GM19043 (cell line): ENCODE measurements around the gene CNOT1.
"Not testable (repeated sequence)": the region's sequence is repeated elsewhere in the genome, so short reads cannot be mapped to it uniquely, and the experiment has no call there.

ENCODE experiments used
- ATAC-seq: cut with Tn5 transposase; IDR thresholded peaks from one replicate; pipeline ENCODE4 v1.9.1; 2021; ENCODE audit warnings: low read depth; ENCODE audit not compliant: unreplicated experiment

Gene CNOT1

DNA sequence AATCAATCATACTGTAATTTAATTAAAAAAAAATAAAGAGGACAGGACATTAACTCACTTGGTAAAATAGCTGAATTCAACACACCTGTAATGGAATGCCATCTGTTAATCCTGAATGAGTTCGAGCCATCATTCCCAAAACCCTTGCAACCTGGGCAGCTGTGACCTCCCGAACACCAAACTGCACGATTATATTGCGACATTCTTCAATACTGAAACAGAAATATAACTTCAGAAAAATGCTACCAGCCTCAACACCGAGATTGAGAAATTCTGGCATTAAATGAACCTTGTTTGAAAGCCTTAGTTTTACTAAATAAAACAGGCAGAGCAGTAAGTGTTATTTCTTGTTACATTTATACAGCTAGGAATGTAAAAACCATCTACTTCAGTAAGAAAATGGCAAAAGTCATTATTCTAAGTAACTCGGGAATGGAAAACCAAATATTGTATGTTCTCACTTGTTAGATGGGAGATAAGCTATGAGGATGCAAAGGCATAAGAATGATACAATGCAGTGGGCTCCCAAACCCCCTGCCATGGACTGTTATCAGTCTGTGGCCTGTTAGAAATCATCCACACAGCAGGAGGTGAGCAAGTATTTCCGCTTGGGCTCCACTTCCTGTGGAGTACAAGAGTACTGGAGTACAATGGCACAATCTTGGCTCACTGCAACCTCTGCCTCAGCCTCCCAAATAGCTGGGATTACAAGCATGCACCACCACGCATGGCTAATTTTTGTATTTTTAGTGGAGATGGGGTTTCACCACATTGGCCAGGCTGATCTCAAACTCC is 46.5 kb downstream of the CNOT1 start:
- ATAC-seq, result no peak

DNA sequence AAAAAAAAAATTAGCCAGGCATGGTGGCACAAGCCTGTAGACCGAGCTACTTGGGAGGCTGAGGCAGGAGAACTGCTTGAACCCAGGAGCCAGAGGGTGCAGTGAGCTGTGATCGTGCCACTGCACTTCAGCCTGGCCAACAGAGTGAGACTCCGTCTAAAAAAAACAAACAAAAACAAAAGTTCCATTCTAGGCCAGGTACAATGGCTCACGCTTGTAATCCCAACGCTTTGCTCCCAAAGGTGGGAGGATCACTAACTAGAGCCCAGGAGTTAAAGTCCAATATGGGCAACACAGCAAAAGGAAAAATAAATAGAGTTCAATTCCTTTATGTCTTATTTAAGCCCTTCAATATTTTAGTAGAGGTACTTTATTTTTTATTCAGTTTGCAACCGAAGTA is 47.5 kb downstream of the CNOT1 start:
- no peak for ATAC-seq

DNA sequence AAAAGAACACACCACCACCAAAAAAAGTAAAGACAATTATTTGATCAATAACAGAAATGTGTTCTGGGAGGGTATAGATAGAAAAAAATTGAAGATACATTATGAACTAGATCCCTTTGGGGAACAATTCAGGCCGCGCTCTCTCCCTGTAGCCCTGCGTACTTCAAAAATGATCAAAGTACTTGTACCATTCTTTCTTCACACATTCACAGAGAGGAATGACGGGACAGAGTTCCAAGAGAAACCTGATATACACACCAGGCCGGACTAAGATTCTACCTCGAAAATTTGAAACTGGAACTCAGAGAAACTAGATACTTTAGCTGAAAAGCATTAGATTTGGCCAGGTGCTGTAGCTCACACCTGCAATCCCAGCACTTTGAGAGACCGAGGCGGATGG is 50.0 kb downstream of the CNOT1 start:
- no peak for ATAC-seq

DNA sequence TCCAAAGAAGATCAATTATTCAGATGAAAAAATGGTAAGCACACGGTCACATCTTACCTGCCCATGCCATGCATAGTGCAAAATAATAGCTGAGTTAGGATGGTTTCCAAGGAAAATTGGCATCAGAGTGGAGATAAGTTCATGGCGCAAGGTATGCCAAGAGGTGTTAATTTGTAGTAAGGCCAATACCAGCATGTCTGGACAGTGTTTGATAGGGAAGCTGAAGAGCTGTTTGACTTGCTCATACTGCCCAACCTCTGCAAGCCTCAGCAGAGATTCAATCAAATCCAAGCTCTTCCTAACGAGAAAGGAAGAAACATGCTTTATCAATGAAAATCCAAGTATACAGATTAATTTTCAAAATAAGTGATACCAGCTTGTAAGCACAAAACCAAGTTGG is 51.0 kb downstream of the CNOT1 start:
- no peak for ATAC-seq

DNA sequence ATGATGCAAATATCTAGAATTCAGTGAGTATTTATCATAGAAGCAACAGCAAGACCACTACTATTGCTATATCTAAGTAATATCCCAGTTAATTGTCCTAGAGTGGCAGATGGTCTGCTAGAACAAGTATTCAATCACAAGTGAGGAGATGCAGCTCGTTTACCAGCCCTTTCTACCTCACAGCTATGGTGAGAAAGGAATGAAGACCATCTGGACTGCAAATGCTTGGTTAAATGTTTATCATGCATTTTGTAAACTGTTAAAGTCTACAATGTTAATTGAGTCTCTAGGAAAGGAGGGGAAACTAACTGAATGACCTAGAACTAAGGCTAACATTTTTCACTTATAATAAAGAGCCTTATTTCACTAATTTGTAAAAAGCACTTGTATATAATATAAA is 52.5 kb downstream of the CNOT1 start:
- no peak for ATAC-seq

DNA sequence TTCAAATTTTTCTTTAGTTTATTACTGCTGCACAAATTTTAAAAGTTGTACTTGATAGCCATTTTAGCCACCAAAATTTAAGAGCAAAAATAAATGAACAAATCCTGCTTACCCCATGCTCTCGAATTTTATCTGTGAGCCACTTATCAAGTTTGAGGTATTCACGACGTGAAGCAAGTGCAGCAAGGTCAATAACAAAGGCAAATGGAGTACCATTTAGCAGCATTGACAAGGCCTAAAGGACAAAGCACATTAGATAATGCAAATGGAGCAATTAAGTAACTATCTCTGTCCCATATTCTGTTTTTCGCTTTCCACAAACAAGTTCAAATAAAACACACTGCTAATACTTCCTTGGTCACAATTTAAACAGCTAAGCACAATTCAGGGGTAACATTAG is 54.7 kb downstream of the CNOT1 start:
- ATAC-seq, result no peak

DNA sequence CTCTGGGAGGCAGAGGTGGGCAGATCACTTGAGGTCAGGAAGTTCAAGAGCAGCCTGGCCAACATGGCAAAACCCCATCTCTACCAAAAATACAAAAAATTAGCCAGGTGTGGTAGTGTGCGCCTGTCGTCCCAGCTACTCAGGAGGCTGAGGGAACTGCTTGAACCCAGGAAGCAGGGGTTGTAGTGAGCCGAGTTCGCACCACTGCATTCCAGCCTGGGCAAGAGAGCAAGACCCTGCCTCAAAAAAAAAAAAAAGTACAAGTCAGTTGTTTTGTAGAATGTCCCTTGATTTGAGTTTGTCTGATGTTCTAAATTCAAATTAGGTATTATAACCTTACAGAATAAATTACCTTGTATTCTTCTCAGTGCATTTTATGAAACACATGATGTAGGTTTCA is 63.9 kb downstream of the CNOT1 start:
- not testable (repeated sequence) for ATAC-seq

DNA sequence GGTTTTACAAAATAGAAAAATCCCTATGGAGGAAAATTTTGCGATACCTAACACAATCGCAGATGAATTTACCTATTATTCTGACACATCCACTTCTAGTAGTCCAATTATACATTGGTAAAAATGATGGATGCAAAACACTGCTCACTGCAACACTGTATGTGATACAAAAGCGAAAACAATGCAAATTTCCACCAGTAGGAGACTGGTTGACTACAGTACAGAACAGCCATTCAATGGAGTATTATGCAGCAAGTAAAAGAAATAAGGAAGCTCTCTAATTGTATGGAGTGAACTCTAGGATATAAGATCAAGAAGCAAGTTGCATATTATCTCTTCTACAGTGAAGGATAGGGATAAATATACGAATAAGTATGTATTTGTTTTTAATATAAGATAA is 65.9 kb downstream of the CNOT1 start:
- ATAC-seq, result no peak

DNA sequence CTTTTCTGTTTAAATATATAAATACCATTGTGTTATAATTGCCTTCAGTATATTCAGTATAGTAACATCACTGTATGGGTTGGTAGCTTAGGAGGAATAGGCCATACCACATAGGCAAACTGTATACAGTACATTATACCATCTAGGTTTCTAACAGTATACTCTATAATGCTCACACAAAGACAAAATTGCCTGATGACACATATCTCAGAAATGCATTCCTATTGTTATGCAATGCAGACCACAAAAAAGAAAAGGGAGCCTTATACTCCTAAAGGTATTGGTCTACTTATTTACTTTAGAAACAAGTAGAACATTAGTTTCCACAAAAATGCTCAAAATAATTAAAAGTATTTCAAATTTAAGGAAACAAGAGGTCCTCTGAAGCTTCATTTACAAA is 66.4 kb downstream of the CNOT1 start:
- no peak for ATAC-seq

DNA sequence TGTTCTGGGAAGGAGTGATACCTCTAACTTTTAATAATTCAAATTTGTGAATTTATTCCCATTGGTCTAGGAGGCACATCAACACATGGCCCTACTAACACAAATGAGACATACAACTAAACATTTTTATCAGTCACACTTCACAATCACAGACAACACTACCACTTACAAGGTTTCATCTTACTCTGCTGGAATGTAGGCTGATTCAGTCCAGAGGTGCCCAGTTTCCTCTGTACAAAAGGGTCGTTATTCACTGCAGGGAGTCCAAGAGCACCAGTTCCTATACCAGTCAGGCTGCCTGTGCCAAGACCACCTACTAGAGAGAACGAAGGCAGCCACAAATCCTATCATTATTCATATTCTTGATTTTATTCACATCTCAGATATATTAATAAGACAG is 72.9 kb downstream of the CNOT1 start:
- no peak for ATAC-seq

DNA sequence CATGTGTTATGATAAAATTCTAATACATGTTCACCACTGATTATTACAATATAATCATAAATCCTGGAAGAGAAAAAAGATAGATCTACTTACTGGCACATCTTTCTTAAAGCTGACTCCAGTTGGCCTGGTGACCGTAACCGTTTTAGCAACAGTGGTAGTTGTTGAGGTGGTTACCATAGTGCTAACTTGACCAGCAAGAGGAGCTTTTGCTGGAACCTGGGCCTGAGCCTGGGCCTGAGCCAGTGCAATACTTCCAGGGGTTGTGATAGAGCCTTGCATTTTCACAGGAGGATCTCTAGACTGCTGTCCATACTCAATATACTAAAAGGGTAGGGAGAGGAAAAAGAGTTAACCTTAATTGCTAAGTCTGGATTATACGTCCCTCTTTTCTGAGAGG is 78.1 kb downstream of the CNOT1 start:
- ATAC-seq, result no peak

DNA sequence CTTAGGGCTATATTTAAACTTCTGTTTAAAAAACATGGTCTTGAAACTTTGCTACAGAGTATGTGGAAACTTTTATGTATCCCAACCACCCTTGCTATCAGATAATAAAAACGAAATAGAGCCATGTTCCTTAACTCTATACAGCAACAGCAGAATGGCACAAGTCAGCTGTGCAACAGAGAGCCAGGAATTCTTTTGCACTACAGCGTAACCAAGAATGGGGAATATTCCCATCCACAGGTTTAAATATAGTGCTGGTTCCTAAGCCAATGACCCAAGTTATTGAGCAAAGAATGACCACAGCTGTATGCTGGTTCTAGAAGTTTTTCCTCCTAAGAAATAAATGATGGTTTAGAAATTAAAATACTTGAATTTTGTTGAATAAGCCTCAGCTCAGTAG is 81.2 kb downstream of the CNOT1 start:
- ATAC-seq, result no peak

DNA sequence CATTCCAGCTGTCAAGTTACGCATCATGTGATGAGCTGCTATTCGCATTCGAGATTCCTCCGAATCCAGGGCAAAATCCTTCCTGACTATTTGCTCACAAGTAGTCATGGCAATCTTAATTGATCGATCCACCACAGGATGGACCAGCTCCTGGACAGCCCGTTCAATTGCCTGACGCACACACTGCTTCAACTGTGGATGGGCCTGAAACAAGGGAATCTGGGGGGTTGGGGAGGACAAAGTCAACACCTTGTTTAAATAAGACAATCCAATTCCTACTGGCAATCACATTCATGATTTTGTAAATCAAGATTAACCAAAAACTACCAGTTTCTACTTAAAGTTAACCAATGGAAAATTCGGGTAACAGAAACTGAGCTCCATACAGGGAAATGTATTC is 85.9 kb downstream of the CNOT1 start:
- ATAC-seq, result no peak

DNA sequence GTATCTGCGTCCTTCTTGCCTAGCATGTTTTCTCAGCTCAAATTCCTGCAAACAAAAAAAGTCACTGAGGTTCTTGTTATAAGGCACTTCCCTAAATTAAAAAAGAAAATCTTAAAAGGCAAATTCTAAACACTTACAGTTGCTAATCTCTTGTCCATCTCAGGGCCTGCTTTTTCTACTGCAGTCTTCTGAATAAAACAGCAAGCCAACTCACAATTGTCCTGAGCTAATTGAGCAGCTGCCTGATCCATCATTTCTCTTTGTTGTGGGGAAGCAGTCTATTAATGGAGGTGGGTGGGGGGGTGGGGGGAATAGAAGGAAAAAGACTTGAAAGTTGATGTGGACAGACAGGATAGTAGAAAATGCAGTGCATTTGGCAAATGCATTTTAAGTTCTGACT is 87.3 kb downstream of the CNOT1 start:
- ATAC-seq, result no peak

DNA sequence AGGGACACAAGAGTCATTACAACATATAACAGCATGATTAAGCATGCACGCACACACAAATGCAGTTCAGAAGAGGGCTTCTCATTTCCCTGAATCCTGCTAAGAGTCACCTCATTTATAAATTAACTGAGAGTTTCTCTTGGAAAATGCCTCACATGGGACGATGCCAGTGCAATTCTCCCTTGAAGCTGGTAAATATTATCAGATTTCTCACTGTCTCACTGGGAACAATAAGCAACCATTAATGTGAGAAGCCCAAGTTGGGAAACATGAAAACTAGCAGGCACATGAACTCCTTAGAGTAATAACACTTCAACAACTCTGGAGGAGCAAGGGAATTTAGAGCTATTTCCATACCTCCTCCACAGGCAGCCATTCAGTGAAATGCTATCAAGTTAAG is 87.9 kb downstream of the CNOT1 start:
- no peak for ATAC-seq

DNA sequence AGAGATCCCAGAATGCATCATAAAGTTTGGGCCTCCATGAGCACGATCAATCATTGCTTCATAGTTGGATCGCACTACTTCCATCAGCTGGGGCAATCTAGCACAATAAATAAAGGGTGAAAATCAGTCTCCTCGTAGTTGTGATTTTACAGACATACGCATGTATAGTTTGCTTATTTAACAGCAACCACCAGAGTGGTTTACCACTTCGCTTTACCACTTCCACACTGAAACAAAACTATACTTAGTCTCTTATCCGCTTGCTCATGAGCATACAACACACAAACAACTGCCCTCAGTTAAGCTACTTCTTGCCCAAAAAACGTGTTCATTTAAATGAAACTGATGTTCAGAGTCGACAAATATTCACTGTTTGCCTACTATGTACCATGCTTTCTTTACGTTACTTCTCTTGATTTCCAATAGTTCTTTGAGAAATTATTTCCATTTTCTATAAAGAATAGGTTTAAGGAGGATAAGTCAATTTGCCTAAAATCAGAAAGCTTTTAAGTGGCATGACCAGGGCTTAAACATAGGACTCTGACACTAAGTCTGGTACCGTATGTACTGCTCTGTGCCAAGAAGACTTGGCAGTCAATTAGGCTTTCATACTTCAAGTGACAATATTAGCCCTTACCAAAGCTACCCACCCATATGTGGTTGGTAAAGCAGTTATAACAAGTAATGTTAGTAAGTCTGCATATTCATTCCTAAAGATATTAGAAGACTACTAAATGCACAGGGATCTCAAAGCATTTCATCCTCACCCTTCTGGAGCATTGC is 92.3 kb downstream of the CNOT1 start:
- ATAC-seq, result no peak

DNA sequence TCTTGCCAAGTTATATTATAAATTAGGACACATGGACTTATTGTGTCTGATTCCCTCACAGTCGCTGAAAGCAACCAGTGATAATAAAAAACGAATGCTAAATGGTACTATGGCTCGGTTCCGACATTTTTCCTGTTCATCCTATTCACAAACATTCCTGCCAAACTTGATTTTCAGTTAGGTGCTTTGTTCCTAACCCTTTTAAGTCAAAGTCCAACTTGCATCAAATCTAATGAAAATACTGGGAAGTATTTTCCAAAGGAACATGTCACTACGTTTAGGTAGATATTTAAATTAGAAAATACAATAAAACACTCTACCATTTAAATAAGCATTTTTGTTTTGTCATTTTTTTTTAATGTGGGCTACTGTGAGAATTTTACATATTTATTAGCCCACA is 93.3 kb downstream of the CNOT1 start:
- ATAC-seq, result no peak

DNA sequence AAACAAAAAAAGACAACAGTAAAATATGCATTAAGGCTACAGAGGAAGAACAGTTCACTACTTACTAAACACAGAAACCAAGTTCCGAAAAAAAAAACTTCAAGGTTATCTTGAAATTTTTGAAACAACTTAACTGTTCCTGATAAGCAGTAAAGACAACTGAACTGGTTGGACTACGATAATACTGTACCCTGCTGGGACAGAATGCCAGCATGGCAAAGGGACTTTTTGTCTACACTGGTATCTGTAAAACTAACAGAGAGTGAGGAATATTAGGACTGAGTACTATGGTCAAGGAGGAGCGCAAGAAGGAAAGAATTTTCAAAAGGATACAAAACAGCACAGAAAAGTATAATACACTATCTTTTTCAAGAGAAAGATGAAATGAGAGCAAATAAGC is 94.5 kb downstream of the CNOT1 start:
- ATAC-seq, result no peak

DNA sequence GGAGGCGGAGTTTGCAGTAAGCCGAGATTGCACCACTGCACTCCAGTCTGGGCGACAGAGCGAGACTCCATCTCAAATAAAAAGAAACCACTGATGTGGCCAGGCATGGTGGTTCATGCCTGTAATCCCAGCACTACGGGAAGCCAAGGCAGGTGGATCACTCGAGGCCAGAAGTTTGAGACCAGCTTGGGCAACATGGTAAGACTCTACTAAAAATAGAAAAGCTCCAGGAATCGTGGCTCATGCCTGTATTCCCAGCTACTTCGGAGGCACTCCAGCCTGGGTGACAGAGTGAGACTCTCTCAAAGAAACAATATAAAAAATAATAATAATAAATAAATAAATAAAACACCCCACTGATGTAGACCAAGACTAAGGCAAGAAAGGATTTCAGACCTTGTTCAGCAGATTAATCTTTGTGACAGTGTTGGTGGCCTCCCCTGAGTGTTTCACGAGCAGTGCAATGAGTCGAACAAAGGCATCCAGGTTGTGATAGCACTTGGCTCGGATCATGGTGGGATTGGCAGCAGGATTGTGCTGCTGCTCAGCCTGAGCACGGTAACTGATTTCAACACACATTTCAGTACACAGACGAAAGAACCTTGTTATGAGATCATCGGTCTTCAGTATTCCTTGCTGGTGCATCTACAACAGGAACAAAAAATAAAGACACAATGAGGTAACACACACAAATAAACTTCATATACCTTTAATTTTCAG is 95.7 kb downstream of the CNOT1 start:
- no peak for ATAC-seq

DNA sequence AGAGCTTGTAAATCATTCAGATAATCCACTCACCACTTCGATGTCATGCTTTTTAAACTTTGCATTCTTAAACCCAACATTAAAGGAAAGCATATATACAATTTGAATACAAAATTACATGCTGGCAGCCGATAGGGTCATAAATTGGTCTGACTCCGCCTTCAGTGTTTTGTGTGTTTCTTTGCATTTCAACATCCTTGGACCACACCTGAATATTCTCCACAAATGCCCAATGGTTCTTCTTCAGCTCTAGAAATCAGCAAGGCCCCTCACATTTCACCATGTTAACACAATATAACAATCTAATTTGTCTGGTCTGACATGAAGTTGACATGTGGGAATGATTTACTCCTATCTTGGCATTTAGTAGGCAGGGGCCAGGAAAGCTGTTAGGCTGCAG is 97.2 kb downstream of the CNOT1 start:
- no peak for ATAC-seq

DNA sequence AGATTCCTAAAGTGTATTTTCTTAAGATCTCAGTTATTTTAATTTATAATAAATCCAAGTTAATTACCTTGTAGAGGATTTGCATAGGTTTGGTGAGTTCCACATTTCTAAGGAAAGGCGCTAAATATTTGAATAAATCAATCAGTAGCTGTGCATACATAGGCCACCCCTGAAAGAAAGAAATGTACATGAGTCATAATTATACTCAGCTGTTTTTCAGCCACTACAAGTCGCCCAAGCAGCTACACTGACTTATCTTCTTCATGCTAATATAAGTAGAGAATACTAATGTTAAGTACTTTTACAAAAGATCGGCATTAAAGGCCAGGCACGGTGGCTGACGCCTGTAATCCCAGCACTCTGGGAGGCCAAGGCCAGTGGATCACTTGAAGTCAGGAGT is 99.4 kb downstream of the CNOT1 start:
- ATAC-seq, result no peak

DNA sequence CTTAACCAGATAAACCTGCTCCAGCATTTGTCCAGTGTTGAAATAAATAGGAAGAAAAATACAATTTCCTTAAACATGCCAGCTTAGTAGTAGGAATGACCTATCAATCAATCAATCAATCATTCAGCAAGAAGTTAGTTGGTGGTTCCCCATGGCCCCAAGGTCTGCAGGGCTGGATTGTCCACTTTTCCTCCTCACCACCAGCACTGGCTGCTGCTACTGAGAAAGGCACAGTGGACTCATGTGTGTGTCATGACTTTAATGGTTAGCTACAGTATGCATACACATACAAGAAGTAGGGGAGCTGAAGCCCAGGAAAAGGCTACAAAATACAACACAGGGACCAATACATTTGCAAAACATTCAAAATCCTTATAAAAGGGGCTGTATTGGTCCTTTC is 109.9 kb downstream of the CNOT1 start:
- ATAC-seq, result no peak
